ENCODE results near the gene ZXDA. TPM values are rescaled to one million over a fixed set of nuclear protein-coding genes. Genes with fewer than 3 reads are reported as not detected.
"Not testable (repeated sequence)": the region's sequence is repeated elsewhere in the genome, so short reads cannot be mapped to it uniquely, and the experiment has no call there.

ZXDA gene, protein sequence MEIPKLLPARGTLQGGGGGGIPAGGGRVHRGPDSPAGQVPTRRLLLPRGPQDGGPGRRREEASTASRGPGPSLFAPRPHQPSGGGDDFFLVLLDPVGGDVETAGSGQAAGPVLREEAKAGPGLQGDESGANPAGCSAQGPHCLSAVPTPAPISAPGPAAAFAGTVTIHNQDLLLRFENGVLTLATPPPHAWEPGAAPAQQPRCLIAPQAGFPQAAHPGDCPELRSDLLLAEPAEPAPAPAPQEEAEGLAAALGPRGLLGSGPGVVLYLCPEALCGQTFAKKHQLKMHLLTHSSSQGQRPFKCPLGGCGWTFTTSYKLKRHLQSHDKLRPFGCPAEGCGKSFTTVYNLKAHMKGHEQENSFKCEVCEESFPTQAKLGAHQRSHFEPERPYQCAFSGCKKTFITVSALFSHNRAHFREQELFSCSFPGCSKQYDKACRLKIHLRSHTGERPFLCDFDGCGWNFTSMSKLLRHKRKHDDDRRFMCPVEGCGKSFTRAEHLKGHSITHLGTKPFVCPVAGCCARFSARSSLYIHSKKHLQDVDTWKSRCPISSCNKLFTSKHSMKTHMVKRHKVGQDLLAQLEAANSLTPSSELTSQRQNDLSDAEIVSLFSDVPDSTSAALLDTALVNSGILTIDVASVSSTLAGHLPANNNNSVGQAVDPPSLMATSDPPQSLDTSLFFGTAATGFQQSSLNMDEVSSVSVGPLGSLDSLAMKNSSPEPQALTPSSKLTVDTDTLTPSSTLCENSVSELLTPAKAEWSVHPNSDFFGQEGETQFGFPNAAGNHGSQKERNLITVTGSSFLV
- polyA plus RNA-seq: 4.3 TPM
- long read RNA-seq, donor 1, full-length matches to known transcripts: 2 of 2 reads
- long read RNA-seq, donor 1, partial matches to known transcripts: 0 of 2 reads
- long read RNA-seq, donor 1, other reads (novel, unspliced or antisense): 0 of 2 reads
- long read RNA-seq, donor 2, full-length matches to known transcripts: 12 of 12 reads
- long read RNA-seq, donor 2, partial matches to known transcripts: 0 of 12 reads
- long read RNA-seq, donor 2, other reads (novel, unspliced or antisense): 0 of 12 reads
- long read RNA-seq, donor 3, full-length matches to known transcripts: 8 of 8 reads
- long read RNA-seq, donor 3, partial matches to known transcripts: 0 of 8 reads
- long read RNA-seq, donor 3, other reads (novel, unspliced or antisense): 0 of 8 reads
- long read RNA-seq, donor 4, full-length matches to known transcripts: 3 of 3 reads
- long read RNA-seq, donor 4, partial matches to known transcripts: 0 of 3 reads
- long read RNA-seq, donor 4, other reads (novel, unspliced or antisense): 0 of 3 reads
- long read RNA-seq, donor 5, full-length matches to known transcripts: 4 of 4 reads
- long read RNA-seq, donor 5, partial matches to known transcripts: 0 of 4 reads
- long read RNA-seq, donor 5, other reads (novel, unspliced or antisense): 0 of 4 reads
- long read RNA-seq, donor 6, full-length matches to known transcripts: 4 of 4 reads
- long read RNA-seq, donor 6, partial matches to known transcripts: 0 of 4 reads
- long read RNA-seq, donor 6, other reads (novel, unspliced or antisense): 0 of 4 reads
- long read RNA-seq, donor 7, full-length matches to known transcripts: 1 of 1 reads
- long read RNA-seq, donor 7, partial matches to known transcripts: 0 of 1 reads
- long read RNA-seq, donor 7, other reads (novel, unspliced or antisense): 0 of 1 reads
- long read RNA-seq, donor 8, full-length matches to known transcripts: 5 of 5 reads
- long read RNA-seq, donor 8, partial matches to known transcripts: 0 of 5 reads
- long read RNA-seq, donor 8, other reads (novel, unspliced or antisense): 0 of 5 reads
- long read RNA-seq, donor 9, full-length matches to known transcripts: 9 of 9 reads
- long read RNA-seq, donor 9, partial matches to known transcripts: 0 of 9 reads
- long read RNA-seq, donor 9, other reads (novel, unspliced or antisense): 0 of 9 reads
- long read RNA-seq, donor 10, full-length matches to known transcripts: 13 of 13 reads
- long read RNA-seq, donor 10, partial matches to known transcripts: 0 of 13 reads
- long read RNA-seq, donor 10, other reads (novel, unspliced or antisense): 0 of 13 reads
- long read RNA-seq, donor 11, full-length matches to known transcripts: 5 of 5 reads
- long read RNA-seq, donor 11, partial matches to known transcripts: 0 of 5 reads
- long read RNA-seq, donor 11, other reads (novel, unspliced or antisense): 0 of 5 reads

DNA sequence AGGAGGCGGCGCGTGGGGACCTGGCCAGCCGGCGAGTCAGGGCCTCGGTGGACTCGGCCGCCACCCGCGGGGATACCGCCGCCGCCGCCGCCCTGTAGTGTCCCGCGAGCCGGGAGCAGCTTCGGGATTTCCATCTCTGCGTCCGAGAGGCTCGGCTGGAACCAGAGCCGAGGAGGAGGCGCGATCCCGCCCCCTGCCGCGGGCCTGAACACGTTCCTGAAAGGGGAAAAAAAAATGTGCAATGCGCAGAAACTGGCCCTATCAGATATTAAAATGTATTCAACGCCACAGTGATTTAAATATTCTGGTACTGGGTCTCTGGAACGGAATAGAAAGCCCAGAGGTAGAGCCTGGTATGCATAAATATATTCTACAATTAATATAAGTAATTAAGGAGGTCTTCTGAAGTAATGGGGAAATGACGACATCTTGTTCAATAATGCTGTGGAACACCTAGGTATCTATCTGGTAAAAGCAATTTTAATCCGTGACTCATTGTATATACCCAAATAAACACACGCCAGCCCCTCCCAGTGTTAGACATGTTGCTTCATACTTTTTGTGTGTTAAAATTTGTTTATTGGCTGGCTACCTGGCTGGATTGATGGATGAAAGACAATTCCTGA lies at the start of gene ZXDA:
Gene ZXDA, minus strand, starts transcription at position 172 of the 626 bp plus-strand sequence. Its CDS starts 38 bp downstream, at position 134.
- H3K9me3 ChIP-seq (ENCODE audit: control insufficient read depth, low read depth, low read length); H3K36me3 ChIP-seq (ENCODE audit: control insufficient read depth, insufficient read depth, low read length); H3K27me3 ChIP-seq (ENCODE audit: control insufficient read depth, insufficient read depth, low read length); H3K4me1 ChIP-seq (ENCODE audit: control insufficient read depth, insufficient read depth, low read length): not testable (repeated sequence)
- WGBS (ENCODE audit: insufficient coverage, low lambda C conversion rate): no CpG with 5 or more reads among the region's 35 CpGs
- DNase-seq: peak in 1 of 2 donors; percentile 31
- Histone ChIP-seq H3K27ac (ENCODE audit: low read length) (peak within 1 kb of the TSS; percentile 48), H3K4me3 (ENCODE audit: low read length) (peak within 1 kb of the TSS; percentile 35)

GRCh38 chrX:57952320-57952678 lies 42.0 kb upstream of the ZXDA start:
- Histone ChIP-seq H3K27me3 (ENCODE audit: control insufficient read depth, insufficient read depth, low read length) (no peaks in the 10 kb centered on the region), H3K4me3 (ENCODE audit: low read length) (no peak overlapping the region), H3K36me3 (ENCODE audit: control insufficient read depth, insufficient read depth, low read length) (no peaks in the 10 kb centered on the region), H3K27ac (ENCODE audit: low read length) (no peak overlapping the region), H3K4me1 (ENCODE audit: control insufficient read depth, insufficient read depth, low read length) (no peaks in the 10 kb centered on the region), H3K9me3 (ENCODE audit: control insufficient read depth, low read depth, low read length) (no peaks in the 10 kb centered on the region)
- no CpG with 5 or more reads among the region's 1 CpG for WGBS (ENCODE audit: insufficient coverage, low lambda C conversion rate)
- no peak for DNase-seq

DNA sequence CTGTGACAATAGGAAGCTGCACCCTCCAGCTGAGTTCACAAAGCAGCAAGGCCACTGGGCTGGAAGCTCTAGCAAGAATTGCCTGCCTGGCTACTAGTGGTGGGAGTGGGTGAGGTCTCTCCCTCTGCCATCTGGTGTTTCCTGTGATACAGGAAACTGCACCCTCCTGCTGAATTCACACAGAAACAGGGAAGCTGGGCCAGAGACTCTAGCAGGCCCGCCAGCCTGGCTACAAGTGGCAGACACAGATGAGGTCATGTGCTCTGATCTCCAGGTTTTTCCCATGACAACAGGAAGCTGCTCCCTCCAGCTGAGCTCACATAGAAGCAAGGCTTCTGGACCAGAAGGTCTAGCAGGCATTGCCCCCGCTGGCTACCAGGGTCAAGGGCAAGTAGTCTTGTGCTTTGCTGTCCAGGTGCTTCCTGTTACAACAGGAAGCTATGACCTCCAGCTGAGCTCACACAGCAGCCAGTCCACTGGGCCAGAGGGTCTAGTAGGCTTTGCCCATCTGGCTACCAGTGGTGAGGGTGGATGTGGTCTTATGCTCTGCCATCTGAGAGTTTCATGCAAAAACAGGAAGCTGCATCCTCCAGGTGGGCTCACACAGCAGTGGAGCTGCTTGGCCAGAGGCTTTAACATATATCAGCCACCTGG lies 41.5 kb upstream of the ZXDA start:
- Histone ChIP-seq H3K4me1 (ENCODE audit: control insufficient read depth, insufficient read depth, low read length) (no peaks in the 10 kb centered on the region), H3K36me3 (ENCODE audit: control insufficient read depth, insufficient read depth, low read length) (no peaks in the 10 kb centered on the region), H3K27me3 (ENCODE audit: control insufficient read depth, insufficient read depth, low read length) (no peaks in the 10 kb centered on the region), H3K4me3 (ENCODE audit: low read length) (no peak overlapping the region), H3K27ac (ENCODE audit: low read length) (no peak overlapping the region), H3K9me3 (ENCODE audit: control insufficient read depth, low read depth, low read length) (no peaks in the 10 kb centered on the region)
- no peak for DNase-seq
- no CpG with 5 or more reads among the region's 2 CpGs for WGBS (ENCODE audit: insufficient coverage, low lambda C conversion rate)

- H3K27me3 ChIP-seq (ENCODE audit: control insufficient read depth, insufficient read depth, low read length): no peaks in the 10 kb centered on the region
- no peak for DNase-seq
- H3K4me1 ChIP-seq (ENCODE audit: control insufficient read depth, insufficient read depth, low read length): no peaks in the 10 kb centered on the region
- no CpG with 5 or more reads among the region's 6 CpGs for WGBS (ENCODE audit: insufficient coverage, low lambda C conversion rate)
- H3K4me3 ChIP-seq (ENCODE audit: low read length): no peak overlapping the region
- no peak overlapping the region for H3K27ac ChIP-seq (ENCODE audit: low read length)
- no peaks in the 10 kb centered on the region for H3K36me3 ChIP-seq (ENCODE audit: control insufficient read depth, insufficient read depth, low read length)
- H3K9me3 ChIP-seq (ENCODE audit: control insufficient read depth, low read depth, low read length): no peaks in the 10 kb centered on the region
These were observed 23.1 kb upstream of the ZXDA start for GRCh38 chrX:57933321-57933720.

DNA sequence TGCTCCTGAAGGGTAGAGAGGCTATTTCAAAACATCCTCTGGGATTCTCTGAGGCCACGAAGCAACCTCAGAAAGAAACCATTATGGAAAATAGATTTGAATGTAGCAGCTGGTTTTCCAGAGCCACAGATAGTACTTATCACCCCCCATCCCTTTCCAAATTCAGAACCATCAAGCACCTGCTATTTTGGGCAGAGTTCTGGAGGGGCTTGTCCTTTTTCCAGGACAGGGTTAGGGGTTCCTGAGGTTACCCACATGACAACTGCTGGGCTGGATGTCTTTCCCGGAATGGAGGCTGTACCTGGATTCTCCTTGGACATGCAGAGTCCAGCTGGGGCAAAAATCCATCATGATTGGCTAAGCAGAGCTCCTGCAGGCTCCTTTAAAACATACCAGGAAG lies 22.0 kb upstream of the ZXDA start:
- Histone ChIP-seq H3K4me1 (ENCODE audit: control insufficient read depth, insufficient read depth, low read length) (no peaks in the 10 kb centered on the region), H3K9me3 (ENCODE audit: control insufficient read depth, low read depth, low read length) (no peaks in the 10 kb centered on the region), H3K27me3 (ENCODE audit: control insufficient read depth, insufficient read depth, low read length) (no peaks in the 10 kb centered on the region), H3K4me3 (ENCODE audit: low read length) (no peak overlapping the region), H3K36me3 (ENCODE audit: control insufficient read depth, insufficient read depth, low read length) (no peaks in the 10 kb centered on the region), H3K27ac (ENCODE audit: low read length) (no peak overlapping the region)
- WGBS (ENCODE audit: insufficient coverage, low lambda C conversion rate): no CpG with 5 or more reads among the region's 2 CpGs
- DNase-seq: no peak

DNA sequence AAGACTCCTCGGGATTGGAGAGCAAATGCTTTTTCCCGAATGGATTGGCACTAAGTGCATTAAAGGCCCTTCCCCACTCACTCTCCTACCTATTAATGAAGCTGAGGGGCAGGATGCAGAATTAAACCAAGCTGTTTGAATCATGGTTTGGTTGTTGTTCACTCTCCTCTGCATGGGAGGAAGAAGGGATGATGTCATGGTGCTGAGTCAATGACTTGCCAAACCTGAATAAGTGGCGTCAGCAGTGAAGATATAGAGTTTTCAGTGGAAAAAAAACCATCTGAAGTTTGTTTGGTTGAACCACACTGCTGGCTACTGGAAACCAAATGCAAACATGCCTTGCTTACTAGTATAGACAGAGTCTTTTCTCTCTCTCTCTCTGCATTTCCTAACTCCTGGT lies 19.8 kb upstream of the ZXDA start:
- H3K4me1 ChIP-seq (ENCODE audit: control insufficient read depth, insufficient read depth, low read length): no peaks in the 10 kb centered on the region
- no peak overlapping the region for H3K27ac ChIP-seq (ENCODE audit: low read length)
- no peak for DNase-seq
- H3K36me3 ChIP-seq (ENCODE audit: control insufficient read depth, insufficient read depth, low read length): no peaks in the 10 kb centered on the region
- WGBS (ENCODE audit: insufficient coverage, low lambda C conversion rate): no CpG with 5 or more reads among the region's 3 CpGs
- H3K27me3 ChIP-seq (ENCODE audit: control insufficient read depth, insufficient read depth, low read length): no peaks in the 10 kb centered on the region
- H3K9me3 ChIP-seq (ENCODE audit: control insufficient read depth, low read depth, low read length): no peaks in the 10 kb centered on the region
- no peak overlapping the region for H3K4me3 ChIP-seq (ENCODE audit: low read length)

GRCh38 chrX:57929373-57929772 lies 19.1 kb upstream of the ZXDA start:
- H3K36me3 ChIP-seq (ENCODE audit: control insufficient read depth, insufficient read depth, low read length): no peaks in the 10 kb centered on the region
- DNase-seq: no peak
- no peak overlapping the region for H3K4me3 ChIP-seq (ENCODE audit: low read length)
- no peaks in the 10 kb centered on the region for H3K27me3 ChIP-seq (ENCODE audit: control insufficient read depth, insufficient read depth, low read length)
- no peak overlapping the region for H3K27ac ChIP-seq (ENCODE audit: low read length)
- no peaks in the 10 kb centered on the region for H3K4me1 ChIP-seq (ENCODE audit: control insufficient read depth, insufficient read depth, low read length)
- H3K9me3 ChIP-seq (ENCODE audit: control insufficient read depth, low read depth, low read length): no peaks in the 10 kb centered on the region

DNA sequence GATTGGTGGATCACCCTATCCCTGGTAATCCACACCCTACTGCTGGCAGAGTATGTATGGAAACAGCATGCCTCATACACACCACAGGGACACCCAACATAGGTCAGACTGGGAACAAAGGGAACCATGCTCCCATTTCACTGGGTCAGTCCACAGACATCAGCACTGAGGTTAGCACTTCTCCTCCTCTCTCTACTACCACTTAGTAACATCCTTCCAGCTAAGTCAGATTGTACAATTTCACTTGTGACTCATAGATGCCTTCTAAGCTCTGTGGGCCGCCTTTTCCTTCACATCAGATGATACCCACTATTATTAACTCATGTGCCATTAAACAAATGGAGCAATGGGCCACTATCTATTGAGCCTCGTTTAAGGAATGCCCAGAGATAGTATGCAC lies 15.5 kb upstream of the ZXDA start:
- Histone ChIP-seq H3K27me3 (ENCODE audit: control insufficient read depth, insufficient read depth, low read length) (no peaks in the 10 kb centered on the region), H3K4me3 (ENCODE audit: low read length) (no peak overlapping the region), H3K9me3 (ENCODE audit: control insufficient read depth, low read depth, low read length) (no peaks in the 10 kb centered on the region), H3K36me3 (ENCODE audit: control insufficient read depth, insufficient read depth, low read length) (no peaks in the 10 kb centered on the region), H3K4me1 (ENCODE audit: control insufficient read depth, insufficient read depth, low read length) (no peaks in the 10 kb centered on the region), H3K27ac (ENCODE audit: low read length) (no peak overlapping the region)
- no CpG with 5 or more reads among the region's 2 CpGs for WGBS (ENCODE audit: insufficient coverage, low lambda C conversion rate)
- no peak for DNase-seq

All from large intestine (tissue), 12 donors.